GM19240 (cell line): ENCODE results near the gene JAML.

Experiments
- DNase-seq: peaks from one replicate; pipeline ENCODE4 v3.0.0; 2011; ENCODE audit warnings: low spot score; ENCODE audit not compliant: insufficient read length

The JAML gene

DNA sequence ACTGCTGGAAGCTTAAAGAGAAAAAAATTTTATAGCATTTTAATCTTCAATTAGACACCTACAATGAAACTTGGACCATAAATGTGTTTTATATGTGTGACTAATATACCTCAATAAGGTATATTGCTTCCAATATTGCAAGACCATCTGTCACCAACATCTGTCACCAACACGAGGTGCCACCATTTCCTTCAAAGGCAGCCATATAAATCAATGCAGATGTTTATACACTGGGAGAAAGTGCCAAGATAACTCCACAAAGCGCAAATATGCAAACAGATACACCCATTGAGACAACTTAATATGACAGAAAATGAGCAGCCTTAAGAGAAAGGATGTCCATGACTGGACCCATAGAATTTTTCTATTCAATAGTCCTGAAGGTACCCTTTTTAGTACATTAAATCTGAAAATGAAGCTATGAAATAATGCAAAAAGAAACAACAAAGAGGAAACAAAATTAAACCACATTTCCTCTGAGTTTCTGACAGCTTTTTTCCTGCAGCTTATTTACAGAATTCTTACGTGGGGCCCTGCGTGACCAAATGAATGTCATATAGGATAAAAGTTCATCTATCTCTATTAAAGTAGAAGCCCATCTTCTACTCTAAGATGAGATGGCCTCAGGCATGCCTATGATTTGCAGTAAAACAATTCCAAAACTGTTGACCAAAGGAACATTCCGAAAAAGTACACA, 14.8 kb upstream of the JAML start:
- no peak for DNase-seq

DNA sequence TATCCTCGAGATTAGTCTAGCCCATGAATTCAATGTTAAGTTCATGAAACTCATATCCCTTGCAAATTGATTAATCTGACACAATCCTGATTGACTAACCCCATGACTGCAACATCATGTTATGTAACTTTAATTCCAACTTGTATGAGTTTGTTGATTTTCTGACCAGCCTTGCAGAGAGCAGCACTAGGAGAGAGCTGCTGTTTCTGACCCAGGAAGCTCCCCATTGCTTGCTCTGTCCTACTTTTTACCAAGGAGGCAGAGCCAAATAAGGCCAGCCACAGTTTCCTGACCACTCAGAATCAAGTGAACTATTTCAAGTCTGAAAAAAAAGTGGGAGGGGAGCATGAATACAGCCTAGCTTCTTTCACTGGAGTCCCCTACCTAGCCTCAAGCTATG, 14.1 kb upstream of the JAML start:
- no peak for DNase-seq

DNA sequence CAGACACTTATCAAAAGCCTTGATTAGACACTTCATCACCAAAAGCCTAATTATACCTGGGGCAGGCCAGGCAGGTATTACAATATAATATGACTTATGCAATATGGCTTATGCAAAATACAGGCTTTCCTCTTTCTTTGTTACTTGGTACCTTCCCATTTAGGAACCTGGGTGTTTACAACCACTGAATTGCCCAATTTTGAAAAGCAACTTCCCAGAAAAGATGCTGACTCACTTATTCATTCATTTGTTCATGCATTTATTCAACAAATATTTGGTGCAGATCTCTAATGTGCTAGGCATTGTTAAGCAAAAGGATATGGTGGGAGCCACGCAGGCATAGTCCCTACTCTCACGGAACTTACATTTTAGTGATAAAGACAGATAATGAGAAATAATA, 13.6 kb upstream of the JAML start:
- no peak for DNase-seq

DNA sequence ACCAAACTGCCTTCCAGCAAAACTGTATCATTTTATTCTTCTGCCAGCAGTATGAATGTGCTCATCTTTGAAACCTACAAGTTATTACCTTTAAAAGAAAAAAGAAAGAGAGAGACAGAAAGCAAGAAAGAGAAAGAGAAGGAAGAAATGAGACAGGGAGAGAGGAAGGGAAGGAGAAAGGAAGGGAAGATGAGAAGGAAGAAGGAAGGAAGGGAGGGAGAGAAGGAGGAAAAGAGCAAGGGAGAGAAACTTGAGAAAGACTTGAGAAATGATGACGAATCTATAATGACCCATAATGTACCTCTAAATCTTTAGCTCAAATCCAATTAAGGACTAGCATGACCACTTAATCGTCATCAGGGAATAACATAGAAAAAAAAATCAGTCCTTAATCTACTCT, 11.4 kb upstream of the JAML start:
- DNase-seq: no peak

DNA sequence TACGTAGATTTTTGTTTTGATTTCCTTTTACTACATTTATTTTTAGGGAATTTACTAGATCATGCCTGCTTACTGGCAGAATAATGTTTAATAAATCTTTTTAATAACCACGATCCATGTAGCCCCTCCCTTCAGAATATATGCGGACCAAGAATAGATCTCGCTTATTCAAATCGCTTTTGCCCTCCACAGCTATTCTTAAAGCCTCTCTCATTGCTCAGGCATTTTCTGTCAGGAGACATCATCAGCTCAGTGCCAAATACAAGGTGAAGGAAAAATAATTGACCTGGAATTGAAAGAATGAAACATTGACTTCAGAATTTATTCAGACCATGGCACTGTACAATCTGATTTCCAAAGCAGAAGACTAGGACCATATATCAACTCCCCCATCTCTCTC, 10.0 kb upstream of the JAML start:
- no peak for DNase-seq

DNA sequence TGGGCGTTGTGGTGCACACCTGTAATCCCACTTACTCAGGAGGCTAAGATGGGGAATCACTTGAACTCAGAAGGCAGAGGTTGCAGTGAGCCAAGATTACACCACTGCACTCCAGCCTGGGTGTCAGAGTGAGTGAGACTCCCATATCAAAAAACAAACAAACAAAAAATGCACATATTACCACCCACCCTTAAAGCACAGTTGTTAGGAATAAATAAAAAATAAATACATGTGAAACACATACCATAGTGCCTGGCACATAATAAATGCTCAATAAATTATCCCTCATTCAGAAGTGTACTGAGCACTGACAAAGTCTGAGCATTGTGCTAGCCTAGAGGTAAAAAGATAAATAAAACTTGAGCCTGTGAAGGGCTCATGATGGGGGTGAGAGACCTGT, 9.0 kb upstream of the JAML start:
- DNase-seq: no peak

DNA sequence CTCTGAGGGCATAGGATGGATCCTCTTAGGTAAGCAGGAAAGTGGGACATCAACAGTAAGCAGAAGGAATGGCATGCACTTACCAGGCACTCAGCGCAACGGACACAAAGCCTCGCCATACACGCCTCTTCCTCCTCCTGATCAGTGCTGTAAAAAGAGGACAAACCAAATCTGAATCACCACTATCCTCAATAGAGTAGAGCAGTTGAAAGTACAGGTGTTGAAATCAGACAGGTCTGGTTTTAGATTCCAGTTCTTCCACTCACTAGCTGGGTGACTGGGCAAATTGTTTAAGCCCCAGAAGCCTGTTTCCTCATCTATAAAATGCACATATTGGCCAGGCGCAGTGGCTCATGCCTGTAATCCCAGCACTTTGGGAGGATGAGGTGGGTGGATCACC, 8.6 kb upstream of the JAML start:
- no peak for DNase-seq

DNA sequence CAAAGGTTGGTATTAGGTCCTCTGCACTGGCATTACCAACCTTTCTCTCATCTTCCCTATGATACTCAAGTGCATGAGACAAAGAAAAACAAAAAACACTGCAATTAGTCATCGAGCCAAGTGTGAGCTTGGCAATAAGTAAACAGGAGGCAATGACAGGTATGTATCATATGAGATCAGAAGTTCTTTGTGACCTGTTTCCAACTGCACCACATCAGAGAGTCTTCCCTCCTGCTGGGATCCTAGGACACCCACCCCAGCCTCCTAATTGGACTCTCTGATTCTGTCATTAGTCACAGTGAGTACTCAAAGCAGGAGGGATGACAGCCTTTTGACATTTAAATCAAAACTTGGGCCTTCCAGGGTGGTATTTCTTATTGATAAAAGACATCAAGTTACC, 7.8 kb upstream of the JAML start:
- DNase-seq: no peak

DNA sequence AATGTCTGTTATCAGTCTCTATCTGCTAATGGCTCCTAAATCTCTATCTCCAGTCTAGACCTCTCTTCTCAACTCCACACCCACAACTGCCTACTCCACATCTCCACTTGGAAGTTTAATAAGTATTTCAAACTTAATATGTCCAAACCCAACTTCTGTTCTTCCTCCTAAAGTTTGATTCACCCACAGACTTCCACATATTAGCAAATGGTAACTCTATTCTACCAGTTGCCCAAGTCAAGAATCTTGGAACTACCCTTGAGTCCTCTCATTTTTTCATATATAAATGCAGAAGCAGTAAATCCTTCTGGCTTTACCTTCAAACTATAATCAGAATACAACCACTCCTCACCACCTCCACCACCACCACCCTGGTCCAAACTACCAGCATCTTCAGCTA, 6.7 kb upstream of the JAML start:
- DNase-seq: no peak

DNA sequence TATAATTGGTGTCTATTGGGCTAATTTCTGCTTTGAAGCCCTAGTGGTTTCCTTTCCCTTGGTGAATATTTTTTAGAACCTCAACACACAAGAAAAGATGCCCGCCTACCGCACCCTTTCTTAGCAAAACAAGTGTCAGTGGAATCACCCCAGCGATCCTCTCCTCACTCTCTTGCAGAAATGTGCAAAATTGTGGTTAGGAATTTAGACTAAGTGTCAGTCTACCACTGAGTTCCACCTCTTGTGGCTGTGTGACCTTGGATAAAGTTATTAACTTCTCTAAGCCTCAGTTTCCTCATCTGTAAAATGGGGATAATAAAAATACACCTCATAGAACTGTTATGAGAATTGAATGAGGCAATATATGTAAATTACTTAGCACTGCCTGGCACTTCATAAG, 5.3 kb upstream of the JAML start:
- DNase-seq: no peak

DNA sequence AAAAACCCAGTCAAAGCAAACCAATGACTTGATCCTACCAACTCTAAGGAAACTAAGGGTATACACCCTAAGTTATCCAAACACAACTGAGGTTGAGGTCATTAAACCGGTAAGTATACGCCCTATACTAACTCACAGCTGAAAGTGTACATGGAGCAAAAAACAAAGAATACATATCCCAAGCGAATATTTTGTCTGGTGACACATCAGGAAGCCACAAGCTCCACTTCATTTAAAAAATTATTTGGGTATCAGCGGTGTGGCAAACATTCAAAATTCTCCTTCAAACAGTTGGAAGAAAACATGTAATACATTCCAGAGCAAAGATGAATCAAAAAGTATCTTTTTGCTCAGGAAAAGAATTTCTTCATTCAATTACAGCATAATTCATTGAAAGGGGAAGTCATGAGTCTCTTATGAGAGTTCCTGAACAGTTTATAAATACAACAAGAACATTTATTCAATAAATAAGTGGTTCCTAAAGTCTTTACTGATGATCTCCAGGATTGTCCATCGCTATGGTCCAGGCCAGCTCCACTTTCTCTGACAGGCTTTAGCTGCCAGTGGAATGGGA, 4.5 kb upstream of the JAML start:
- DNase-seq: no peak

DNA sequence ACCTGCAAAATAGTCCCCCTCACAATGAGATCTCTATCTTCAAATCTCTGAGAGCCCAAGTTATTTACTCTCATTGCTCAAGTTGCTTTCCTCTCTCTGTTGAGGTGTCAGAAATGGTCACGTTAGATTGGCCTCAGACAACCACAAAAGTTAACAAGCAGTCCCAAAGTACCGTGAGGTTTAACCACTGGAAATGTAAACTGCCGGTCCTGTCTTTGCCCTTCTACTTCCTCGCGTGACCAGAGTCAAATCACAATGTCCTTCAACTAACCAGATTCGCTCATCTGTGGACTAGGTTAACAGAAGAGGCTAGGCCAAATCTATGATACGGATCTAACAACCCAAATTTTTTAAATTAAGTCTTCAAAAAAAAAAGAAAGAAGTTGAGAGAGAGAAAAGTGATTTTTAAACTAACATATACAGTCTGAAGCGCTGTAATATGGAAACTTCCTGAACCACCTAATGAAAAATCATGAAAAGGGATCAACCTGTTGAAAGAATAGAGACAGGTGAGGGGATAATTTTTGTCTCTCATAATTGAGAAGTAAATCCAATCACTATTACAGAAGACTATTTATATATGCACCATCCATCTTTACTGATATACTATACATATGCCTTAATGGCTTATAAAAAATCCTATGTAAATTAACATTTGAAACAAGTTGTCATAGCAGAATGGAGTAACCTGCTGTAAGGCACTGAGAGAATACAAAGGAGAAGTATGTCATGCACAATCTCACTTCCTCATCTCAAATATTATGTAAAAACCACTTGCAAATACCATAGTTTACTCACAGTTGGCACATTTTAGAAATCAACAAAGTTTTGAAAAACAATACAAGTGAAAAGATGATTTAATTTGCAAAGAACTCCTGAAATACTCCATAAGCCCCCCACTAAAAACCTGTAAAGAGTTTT, 3.3 kb upstream of the JAML start:
- DNase-seq: no peak

DNA sequence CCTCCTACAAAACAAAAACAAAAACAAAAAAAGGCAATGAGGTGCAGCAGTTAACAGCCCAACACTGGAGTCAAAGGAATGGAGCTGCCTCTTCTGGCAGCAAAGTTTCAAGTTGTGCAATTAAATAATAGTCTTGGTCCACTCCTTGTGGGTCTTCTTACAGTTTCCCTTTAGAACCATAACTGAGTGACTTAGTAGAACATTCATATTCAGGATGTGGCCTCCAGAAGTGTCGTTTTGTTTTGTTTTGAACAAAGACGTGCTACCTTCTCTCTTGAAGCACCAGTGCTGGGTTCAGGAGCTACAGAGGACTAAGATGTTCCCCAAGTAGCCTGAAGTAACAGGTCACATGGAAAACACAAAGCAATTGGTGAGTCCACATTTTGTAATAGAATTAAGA, 2.0 kb upstream of the JAML start:
- no peak for DNase-seq

DNA sequence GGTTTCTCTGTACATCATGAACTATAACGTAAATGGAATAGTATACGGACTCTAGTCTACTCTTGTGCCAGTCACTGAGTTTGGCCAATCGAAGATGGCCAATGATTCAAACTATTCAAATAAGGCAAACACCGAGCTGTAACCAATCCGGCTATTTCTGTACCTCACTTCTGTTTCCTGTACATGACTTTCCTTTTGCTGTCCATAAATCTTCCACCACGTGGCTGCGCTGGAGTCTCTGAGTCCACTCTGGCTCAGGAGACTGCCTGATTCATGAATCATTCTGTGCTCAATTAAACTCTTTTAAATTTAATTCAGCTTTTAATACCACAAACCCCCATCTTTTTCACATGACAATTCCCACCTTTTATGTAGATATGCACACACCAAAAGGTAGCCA, 1.5 kb upstream of the JAML start:
- DNase-seq: no peak

DNA sequence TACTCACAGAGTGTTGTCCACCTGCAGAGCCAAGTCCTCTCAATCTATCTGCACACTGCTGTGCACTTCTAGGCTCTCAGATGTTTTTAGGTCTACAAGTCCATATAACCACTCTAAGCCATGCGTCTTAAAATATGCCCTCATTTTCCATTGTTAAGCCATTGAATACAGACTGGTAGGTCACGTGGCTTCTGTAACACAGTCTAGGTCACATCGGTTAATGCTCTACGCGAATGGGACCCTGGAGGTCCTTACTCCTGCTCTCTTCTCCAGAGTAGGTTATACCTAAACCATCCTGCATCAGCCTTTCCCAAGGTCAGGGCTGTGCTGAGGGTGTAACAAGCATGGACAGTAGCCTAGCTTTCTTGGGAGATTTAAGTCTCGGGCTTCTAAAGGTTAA, 819 bp downstream of the JAML start:
- DNase-seq: no peak

DNA sequence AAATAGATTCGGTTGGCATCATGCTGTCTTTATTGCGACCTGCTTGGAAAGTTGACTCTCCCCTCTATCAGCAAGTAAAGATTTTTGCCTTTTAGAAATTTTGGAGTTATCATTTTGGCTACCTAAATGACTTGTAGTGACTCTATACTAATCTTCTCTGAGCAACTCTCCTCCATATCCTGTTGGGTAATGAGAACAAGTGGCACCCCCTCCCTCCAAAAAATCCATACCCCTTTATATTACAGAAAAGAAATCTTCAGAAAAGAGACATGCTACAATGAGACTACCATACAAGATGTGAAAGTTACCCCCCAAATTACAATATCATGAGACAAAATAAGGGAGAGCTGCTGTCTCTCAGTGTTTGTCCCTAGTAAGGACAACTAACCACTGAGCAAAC, 1.2 kb downstream of the JAML start:
- no peak for DNase-seq

DNA sequence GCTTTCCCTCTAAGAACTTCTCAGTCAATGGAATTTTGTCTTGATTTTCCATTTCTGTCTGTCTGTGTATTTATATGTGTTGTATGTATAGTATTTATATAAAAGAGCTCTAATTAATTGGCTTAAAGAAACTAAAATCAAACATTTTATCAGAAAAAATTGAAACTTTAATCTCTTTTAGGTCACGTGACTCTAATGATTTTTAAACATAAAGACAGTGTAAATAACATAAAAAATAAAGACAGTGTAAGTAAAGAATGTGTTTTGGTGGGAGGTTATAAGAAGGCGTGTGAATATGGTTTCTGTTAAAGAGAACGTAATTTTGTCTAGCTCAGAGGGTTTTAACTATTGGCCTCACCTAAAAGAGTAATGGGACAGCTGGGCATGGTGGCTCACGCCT, 2.4 kb downstream of the JAML start:
- no peak for DNase-seq

DNA sequence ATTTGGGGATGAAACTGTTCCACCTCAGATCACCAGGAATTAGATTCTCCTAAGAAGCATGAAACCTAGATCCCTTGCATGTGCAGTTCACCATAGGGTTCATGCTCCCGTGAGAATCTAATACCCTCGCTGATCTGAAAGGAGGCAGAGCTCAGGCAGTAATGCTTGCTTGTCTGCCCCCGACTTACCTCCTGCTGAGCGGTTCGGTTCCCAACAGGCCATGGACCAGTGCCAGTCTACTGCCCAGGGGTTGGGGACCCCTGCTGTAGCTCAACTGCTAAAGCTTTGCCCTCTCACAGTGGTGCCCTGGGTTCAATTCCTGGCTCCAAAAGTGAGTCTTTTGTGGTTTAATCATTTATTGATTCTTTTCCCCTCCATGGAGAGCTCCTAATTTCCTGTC, 3.4 kb downstream of the JAML start:
- no peak for DNase-seq

DNA sequence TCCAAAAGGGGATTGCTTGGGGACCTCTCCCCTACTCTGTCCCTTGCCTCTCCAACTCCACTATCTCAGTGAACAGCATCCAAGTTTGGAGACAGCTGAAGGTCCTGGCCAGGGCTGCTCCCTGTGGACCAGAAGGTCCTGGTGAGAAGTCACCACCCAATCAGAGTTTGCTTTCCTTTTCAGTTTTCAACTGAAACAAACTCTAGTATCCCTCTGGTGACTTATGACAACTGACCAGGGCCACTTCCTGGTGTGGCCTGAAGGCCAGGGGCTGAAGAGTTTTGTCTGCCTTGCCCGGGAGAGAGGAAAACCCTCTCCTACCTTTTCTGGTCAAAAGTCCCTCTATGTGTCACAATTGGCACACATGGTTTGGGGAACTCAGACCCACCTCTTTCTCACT, 5.1 kb downstream of the JAML start:
- no peak for DNase-seq

DNA sequence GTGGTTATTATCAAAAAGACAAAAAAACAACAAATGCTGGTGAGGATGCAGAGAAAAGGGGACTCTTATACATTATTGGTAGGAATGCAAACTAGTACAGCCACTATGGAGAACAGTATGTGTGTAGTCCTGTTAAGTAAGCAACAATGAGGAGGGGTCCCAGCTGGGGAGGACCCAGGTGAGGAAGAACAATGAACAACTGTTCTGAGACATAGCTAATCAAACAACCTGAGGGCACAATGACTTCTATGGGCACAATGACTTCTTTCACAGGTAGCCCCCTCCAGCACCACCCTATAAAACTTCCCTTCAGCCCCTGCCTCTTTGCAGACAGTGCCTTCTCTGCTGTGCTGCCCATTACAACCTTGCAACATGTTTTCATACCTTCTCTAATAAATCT, 5.6 kb downstream of the JAML start:
- no peak for DNase-seq

DNA sequence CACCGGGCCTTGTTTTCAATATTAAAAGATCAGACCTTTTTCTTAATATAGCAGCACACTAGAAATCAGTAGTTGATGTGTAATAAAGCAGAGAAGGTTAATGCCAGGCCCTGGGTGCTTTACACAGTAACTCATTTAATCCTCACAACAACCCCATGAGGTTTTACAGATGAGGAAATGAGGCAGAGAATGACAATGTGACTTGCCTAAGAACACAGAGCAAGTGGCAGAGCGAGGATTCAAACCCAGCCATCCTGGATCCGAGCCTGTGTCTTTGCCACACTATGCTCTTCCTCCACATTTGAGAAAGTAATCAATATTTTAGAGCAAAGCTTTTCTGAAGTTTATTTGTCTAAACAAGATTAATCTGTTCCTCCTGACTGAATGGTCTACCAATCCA, 7.2 kb downstream of the JAML start:
- DNase-seq: no peak

DNA sequence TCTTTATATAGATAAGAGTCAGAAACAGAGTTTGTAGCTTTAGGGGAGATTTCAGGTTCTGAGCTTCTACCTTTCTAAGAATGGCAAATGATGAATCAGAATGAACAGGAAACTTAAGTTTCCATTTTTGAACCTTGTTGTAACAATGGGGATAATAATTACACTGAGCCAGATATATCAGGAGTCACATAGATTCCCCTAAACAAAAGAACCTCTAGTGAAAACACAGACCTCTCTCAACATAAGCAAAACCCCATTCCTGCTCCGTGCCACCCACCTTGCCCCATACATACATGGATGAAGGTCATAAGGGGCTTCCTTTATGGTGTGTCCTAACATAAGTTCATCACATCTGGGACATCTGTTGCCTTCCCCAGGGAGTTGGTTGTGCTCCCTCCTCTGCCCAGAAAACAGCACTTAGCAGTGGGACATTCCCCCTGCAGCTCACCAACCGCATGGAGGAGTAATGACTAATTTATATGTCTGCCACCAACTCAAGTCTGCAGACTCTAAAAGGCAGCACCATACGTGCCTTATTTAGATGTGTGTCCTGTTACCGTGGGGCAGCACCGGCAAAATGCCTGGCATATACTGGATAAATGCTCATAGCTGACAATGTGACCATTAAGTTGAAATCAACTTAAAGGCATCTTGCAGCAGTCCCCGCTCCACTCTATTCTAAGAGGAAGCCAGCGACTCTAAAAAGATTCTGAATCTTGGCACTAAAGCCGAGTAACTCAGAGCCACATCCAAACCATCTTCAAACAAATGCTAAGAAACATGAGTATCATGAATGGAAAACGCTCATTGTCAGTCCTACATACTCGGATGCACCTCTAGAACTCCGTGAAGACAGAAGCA, 8.0 kb downstream of the JAML start:
- no peak for DNase-seq
